Right lobe of liver (tissue), 6 donors: ENCODE measurements around the gene DLGAP4. TPM values are rescaled to one million over a fixed set of nuclear protein-coding genes. Genes with fewer than 3 reads are reported as not detected.

Source experiments
- ATAC-seq, 4 donors: fragments of 200-7000 bp; cut with Tn5 transposase; one replicate each; pipeline ENCODE4 v1.9.1; 2020; ENCODE audit warnings: mild to moderate bottlenecking in 4 of 4, moderate library complexity in 4 of 4
- DNase-seq, 3 donors: peaks; one replicate each; pipeline ENCODE4 v3.0.0-alpha.2; 2020
- H3K27ac ChIP-seq, 3 donors: fragments of 200-600 bp; one replicate each; pipeline ENCODE4 v1.8.0; 2022
- H3K27me3 ChIP-seq, 2 donors: fragments of 200-600 bp; one replicate each; pipeline ENCODE4 v1.8.0; 2022
- H3K36me3 ChIP-seq, 4 donors: fragments of 200-600 bp; sonication (generic) in 1 of 4; one replicate each; pipeline versions ENCODE4 v1.5.1 to v1.8.0; 2017 to 2022; ENCODE audit warnings: control low read depth in 1 of 4
- H3K4me1 ChIP-seq, 4 donors: fragments of 200-600 bp; sonication (generic) in 1 of 4; one replicate each; pipeline versions ENCODE4 v1.5.1 to v1.8.0; 2017 to 2022; ENCODE audit warnings: control low read depth in 1 of 4
- H3K4me3 ChIP-seq, 3 donors: fragments of 200-600 bp; one replicate each; pipeline ENCODE4 v1.8.0; 2022
- H3K9me3 ChIP-seq, 4 donors: fragments of 200-600 bp; sonication (generic) in 1 of 4; one replicate each; pipeline versions ENCODE4 v1.5.1 to v1.8.0; 2017 to 2022; ENCODE audit warnings: control low read depth in 1 of 4
- POLR2A ChIP-seq: fragments of 450-650 bp; IDR thresholded peaks from one replicate; pipeline ENCODE4 v1.6.1; 2017; ENCODE audit warnings: antibody characterized with exemption, mild to moderate bottlenecking
- WGBS: methylation state at CpG from one replicate; pipeline ENCODE4 v1.1.6; 2018; ENCODE audit warnings: low coverage, low lambda C conversion rate; ENCODE audit not compliant: insufficient coverage; ENCODE audit errors: missing lambda C conversion rate; 5-methylcytosine and 5-hydroxymethylcytosine counted together
- intact Hi-C, 2 donors: fragments of 100-400 bp; cut with DNase I; formaldehyde crosslinking; loops; one replicate each; pipeline versions ENCODE4 v1.11.2 to v1.14.1; 2022
- total RNA-seq, 6 experiments: library from RNA; depleted of rRNA in 2 of 6; stranded (reverse); fragments of >200 nt in 2 of 6; fragmentation: NEBNext Ultra II Directional in 3 of 6; extraction: Animal tissue kit (Norgen Biotek cat#: 25700) in 3 of 6; gene quantifications; one replicate each; pipeline versions ENCODE4 v1.1.0 to v1.2.4, GENCODE V29; 2016 to 2023
- TF ChIP-seq, protein P1 (sequence below), 4 donors: fragments of 200-600 bp in 3 of 4; fragments of 450-650 bp in 1 of 4; IDR thresholded peaks; one replicate each; pipeline versions ENCODE4 v1.5.1 to v1.8.0; 2016 to 2022; ENCODE audit warnings: antibody characterized with exemption in 4 of 4, mild to moderate bottlenecking in 2 of 4
- donor health status: DM: no; HTN: yes; CAD: no.
- donor health status: DM: no; HTN: no; CAD: no.
- donor health status: DM: no; HTN: no; CAD: no.
- donor health status: DM: no; HTN: yes; CAD: no.
- donor health status: DM: no; HTN: yes; CAD: no.

Gene DLGAP4
- total RNA-seq, 6 experiments from 2014 or later, result 15.5 to 35.1 (median 23.2) TPM

DNA sequence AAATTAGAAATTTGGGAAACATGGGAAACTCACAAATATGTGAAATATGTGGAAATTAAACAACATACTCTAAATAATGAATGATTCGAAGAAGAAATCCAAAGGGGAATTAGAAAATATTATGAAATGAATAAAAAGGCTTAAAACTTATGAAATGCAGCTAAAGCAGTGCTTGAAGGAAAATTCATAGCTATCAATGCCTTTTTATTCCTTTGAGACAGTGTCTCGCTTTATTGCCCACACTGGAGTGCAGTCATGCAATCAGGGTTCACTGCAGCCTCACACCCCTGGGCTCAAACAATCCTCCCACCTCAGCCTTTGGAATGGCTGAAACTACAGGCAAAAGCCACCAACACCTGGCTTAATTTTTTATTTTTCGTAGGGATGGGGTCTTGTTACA lies 259.4 kb downstream of the DLGAP4 start:
- no peak for DNase-seq
- H3K4me1 ChIP-seq, result no peaks in the 10 kb centered on the region
- H3K27me3 ChIP-seq, result no peaks in the 10 kb centered on the region
- H3K4me3 ChIP-seq, result no peak overlapping the region
- H3K27ac ChIP-seq, result no peak overlapping the region
- TF ChIP-seq, protein P1, sequence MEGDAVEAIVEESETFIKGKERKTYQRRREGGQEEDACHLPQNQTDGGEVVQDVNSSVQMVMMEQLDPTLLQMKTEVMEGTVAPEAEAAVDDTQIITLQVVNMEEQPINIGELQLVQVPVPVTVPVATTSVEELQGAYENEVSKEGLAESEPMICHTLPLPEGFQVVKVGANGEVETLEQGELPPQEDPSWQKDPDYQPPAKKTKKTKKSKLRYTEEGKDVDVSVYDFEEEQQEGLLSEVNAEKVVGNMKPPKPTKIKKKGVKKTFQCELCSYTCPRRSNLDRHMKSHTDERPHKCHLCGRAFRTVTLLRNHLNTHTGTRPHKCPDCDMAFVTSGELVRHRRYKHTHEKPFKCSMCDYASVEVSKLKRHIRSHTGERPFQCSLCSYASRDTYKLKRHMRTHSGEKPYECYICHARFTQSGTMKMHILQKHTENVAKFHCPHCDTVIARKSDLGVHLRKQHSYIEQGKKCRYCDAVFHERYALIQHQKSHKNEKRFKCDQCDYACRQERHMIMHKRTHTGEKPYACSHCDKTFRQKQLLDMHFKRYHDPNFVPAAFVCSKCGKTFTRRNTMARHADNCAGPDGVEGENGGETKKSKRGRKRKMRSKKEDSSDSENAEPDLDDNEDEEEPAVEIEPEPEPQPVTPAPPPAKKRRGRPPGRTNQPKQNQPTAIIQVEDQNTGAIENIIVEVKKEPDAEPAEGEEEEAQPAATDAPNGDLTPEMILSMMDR (IDR thresholded peaks at IDR 0.05), result no peak
- TF ChIP-seq POLR2A, result no peak
- ATAC-seq, result no peak
- H3K36me3 ChIP-seq, result no peaks in the 10 kb centered on the region
- intact Hi-C loops, result no loop called here
- 100% methylated on average over 3 of the region's 3 CpGs for WGBS
- no peaks in the 10 kb centered on the region for H3K9me3 ChIP-seq

DNA sequence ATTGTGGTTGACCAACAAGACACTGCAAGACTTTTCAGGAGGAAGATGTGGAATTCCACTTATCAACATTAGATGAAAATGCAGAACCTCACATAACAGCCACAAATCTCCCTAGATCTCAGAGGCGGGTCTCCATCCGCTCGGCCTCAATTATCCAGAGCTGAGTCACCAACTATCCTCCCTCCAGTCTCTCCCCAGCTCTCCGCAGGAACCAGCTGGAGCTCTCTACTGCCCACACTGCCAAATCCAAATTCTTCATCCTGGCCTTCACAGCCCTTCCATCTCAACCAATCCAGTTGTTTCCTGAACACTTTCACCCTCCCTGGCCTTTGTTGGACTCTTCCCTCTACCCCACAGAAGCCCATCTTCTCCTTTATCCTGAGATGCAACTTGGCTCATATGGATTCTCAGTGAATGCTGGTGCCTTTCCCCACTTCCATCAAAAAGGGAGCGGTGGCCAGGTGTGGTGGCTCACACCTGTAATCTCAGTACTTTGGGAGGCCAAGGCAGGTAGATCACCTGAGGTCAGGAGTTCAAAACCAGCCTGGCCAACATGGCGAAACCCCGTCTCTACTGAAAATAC lies 263.8 kb downstream of the DLGAP4 start:
- H3K4me1 ChIP-seq, result peaks cover 0 to 5% (median 0%) of the 10 kb centered on the region in 4 donors
- no peak for DNase-seq
- no peaks in the 10 kb centered on the region for H3K27me3 ChIP-seq
- 87% methylated on average over 3 of the region's 7 CpGs for WGBS
- no peak overlapping the region for H3K27ac ChIP-seq
- no peaks in the 10 kb centered on the region for H3K36me3 ChIP-seq
- no peaks in the 10 kb centered on the region for H3K9me3 ChIP-seq
- H3K4me3 ChIP-seq, result no peak overlapping the region
- TF ChIP-seq, protein P1 (IDR thresholded peaks at IDR 0.05), result no peak
- TF ChIP-seq POLR2A, result no peak
- intact Hi-C loops, result no loop called here
- ATAC-seq, result no peak

DNA sequence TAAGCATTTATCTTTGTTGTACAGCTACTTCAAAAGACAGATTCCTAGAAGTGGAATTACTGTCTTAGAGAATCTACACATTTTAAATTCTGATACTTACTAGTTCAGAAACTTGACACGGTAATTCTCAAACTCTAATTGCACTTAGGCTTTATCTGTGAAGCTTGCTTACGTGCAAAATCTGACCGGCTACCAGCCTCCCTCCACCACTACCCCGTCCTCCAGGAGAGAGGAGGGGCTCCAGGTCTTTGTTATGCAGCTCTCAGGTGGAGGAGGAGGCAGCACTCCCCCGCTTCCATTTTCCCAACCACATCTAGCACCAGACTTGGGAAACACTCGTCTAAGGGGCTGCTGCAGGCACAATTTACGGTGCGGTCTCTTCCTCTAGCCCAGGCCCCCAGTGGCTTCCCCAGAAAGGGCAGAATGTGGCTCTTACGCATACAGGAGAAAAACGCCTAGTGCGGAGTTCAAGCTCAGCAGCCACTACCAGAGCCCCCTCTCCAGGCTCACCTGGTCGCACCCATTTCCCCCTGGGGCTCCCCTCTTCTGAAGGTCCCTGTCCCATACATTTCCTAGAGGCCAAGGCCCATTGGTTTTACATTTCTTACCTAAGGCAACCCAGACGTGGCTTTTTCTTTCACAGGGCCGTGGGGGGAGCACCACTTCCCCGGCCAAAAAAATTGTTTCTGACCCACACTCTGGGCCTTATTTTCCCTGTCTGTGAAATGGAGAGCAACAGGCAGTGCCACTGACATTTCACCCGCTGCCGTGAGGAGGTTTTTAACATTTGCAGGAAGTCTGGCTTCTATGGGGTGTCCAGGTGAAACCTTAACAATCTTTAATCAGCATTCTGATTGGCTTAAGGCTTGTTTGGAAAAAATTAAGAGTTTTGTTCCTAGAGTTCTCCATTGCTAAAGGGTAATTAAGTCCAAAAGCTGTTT lies 265.7 kb downstream of the DLGAP4 start:
- Histone ChIP-seq H3K4me3 (peak overlapping the region in 1 of 3 donors; percentile 69), H3K9me3 (no peaks in the 10 kb centered on the region), H3K27me3 (no peaks in the 10 kb centered on the region), H3K27ac (peak overlapping the region; percentile 75 to 92 (median 90)), H3K4me1 (peaks cover 0 to 19% (median 4%) of the 10 kb centered on the region in 4 donors), H3K36me3 (no peaks in the 10 kb centered on the region)
- WGBS, result 56% methylated on average over 9 of the region's 17 CpGs
- TF ChIP-seq, protein P1 (IDR thresholded peaks at IDR 0.05), result no peak
- no peak for TF ChIP-seq POLR2A
- intact Hi-C loops, result no loop called here
- ATAC-seq (no peak), DNase-seq (no peak)

DNA sequence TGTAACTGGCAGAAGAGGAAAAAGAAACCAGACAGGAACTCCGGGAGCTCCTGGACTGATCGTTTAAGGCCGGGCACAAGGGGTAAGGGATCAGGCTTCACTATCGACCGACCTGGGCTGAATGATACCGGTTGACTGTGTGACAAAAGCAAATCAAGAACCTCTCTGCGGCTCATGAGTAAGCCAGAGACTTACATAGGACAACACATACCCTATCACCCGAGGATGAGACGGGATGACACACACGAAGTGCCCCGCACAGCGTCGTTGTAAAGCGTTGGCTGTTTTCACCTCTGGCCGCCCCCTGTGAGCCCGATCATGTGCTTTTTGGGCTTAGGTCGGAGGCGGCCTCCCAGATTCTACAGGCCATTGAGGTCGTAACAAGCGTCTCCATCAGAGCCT lies 266.6 kb downstream of the DLGAP4 start:
- H3K4me1 ChIP-seq, result peaks cover 0 to 19% (median 4%) of the 10 kb centered on the region in 4 donors
- H3K27me3 ChIP-seq, result no peaks in the 10 kb centered on the region
- 5% methylated on average over 14 of the region's 20 CpGs for WGBS
- DNase-seq (peak in 1 of 3 donors; percentile 36), ATAC-seq (peak; percentile 46 to 55 (median 50))
- peak overlapping the region; percentile 75 to 92 (median 90) for H3K27ac ChIP-seq
- H3K4me3 ChIP-seq, result peak overlapping the region; percentile 69 to 80 (median 78)
- intact Hi-C loops, result no loop called here
- TF ChIP-seq POLR2A, result no peak
- TF ChIP-seq, protein P1 (IDR thresholded peaks at IDR 0.05), result no peak
- no peaks in the 10 kb centered on the region for H3K9me3 ChIP-seq
- no peaks in the 10 kb centered on the region for H3K36me3 ChIP-seq
